Measurements from ENCODE around the gene HAPSTR1. TPM values are rescaled to one million over a fixed set of nuclear protein-coding genes. Genes with fewer than 3 reads are reported as not detected.
"Not testable (repeated sequence)": the region's sequence is repeated elsewhere in the genome, so short reads cannot be mapped to it uniquely, and the experiment has no call there.

HAPSTR1 gene
- total RNA-seq, 1 donor: 93.4 TPM

- H4K20me1 ChIP-seq (ENCODE audit: insufficient read depth, low read length): no peaks in the 10 kb centered on the region
- H2AFZ ChIP-seq (ENCODE audit: low read length): no peak overlapping the region
- no peak overlapping the region for H3K27ac ChIP-seq (ENCODE audit: low read depth, low read length)
- no peak for TF ChIP-seq CTCF (IDR thresholded peaks at IDR 0.05; ENCODE audit: extremely low read depth, low read depth, low read length)
- H3K27me3 ChIP-seq (ENCODE audit: insufficient read depth, low read length): no peaks in the 10 kb centered on the region
- H3K36me3 ChIP-seq (ENCODE audit: insufficient read depth, low read length): no peaks in the 10 kb centered on the region
- H3K79me2 ChIP-seq (ENCODE audit: insufficient read depth, low read length): no peaks in the 10 kb centered on the region
- H3K4me2 ChIP-seq (ENCODE audit: insufficient read depth, low read length): no peak overlapping the region
- no peak for DNase-seq (ENCODE audit: insufficient read length, low spot score, missing footprints)
- peaks cover 18% of the 10 kb centered on the region for H3K4me1 ChIP-seq (ENCODE audit: insufficient read depth, low read length)
- H3K4me3 ChIP-seq (ENCODE audit: insufficient read depth, low read length): no peak overlapping the region
- no peaks in the 10 kb centered on the region for H3K9me3 ChIP-seq (ENCODE audit: low read depth, low read length)
Measured at GRCh38 chr16:9081843-9082242, 9.6 kb upstream of the HAPSTR1 start.

- H3K27me3 ChIP-seq (ENCODE audit: insufficient read depth, low read length): no peaks in the 10 kb centered on the region
- no peak overlapping the region for H2AFZ ChIP-seq (ENCODE audit: low read length)
- no peak overlapping the region for H3K27ac ChIP-seq (ENCODE audit: low read depth, low read length)
- no peaks in the 10 kb centered on the region for H3K9me3 ChIP-seq (ENCODE audit: low read depth, low read length)
- H4K20me1 ChIP-seq (ENCODE audit: insufficient read depth, low read length): no peaks in the 10 kb centered on the region
- no peaks in the 10 kb centered on the region for H3K36me3 ChIP-seq (ENCODE audit: insufficient read depth, low read length)
- no peaks in the 10 kb centered on the region for H3K79me2 ChIP-seq (ENCODE audit: insufficient read depth, low read length)
- TF ChIP-seq CTCF (IDR thresholded peaks at IDR 0.05; ENCODE audit: extremely low read depth, low read depth, low read length): no peak
- no peak for DNase-seq (ENCODE audit: insufficient read length, low spot score, missing footprints)
- H3K4me1 ChIP-seq (ENCODE audit: insufficient read depth, low read length): peaks cover 12% of the 10 kb centered on the region
- no peak overlapping the region for H3K4me2 ChIP-seq (ENCODE audit: insufficient read depth, low read length)
- H3K4me3 ChIP-seq (ENCODE audit: insufficient read depth, low read length): no peak overlapping the region
Measured at GRCh38 chr16:9082422-9082821, 9.0 kb upstream of the HAPSTR1 start.

GRCh38 chr16:9087733-9088132 is 3.7 kb upstream of the HAPSTR1 start:
- not testable (repeated sequence) for H3K36me3 ChIP-seq (ENCODE audit: insufficient read depth, low read length); H3K27ac ChIP-seq (ENCODE audit: low read depth, low read length); H3K9me3 ChIP-seq (ENCODE audit: low read depth, low read length); H3K4me1 ChIP-seq (ENCODE audit: insufficient read depth, low read length); H3K4me2 ChIP-seq (ENCODE audit: insufficient read depth, low read length); H4K20me1 ChIP-seq (ENCODE audit: insufficient read depth, low read length); H3K27me3 ChIP-seq (ENCODE audit: insufficient read depth, low read length); DNase-seq (ENCODE audit: insufficient read length, low spot score, missing footprints); H3K4me3 ChIP-seq (ENCODE audit: insufficient read depth, low read length); H2AFZ ChIP-seq (ENCODE audit: low read length)
- H3K79me2 ChIP-seq (ENCODE audit: insufficient read depth, low read length): peaks cover 13% of the 10 kb centered on the region

GRCh38 chr16:9088848-9089247 is 2.6 kb upstream of the HAPSTR1 start:
- peaks cover 13% of the 10 kb centered on the region for H4K20me1 ChIP-seq (ENCODE audit: insufficient read depth, low read length)
- no peak overlapping the region for H3K4me2 ChIP-seq (ENCODE audit: insufficient read depth, low read length)
- H3K27ac ChIP-seq (ENCODE audit: low read depth, low read length): no peak overlapping the region
- no peak overlapping the region for H3K4me3 ChIP-seq (ENCODE audit: insufficient read depth, low read length)
- no peak for TF ChIP-seq CTCF (IDR thresholded peaks at IDR 0.05; ENCODE audit: extremely low read depth, low read depth, low read length)
- H3K9me3 ChIP-seq (ENCODE audit: low read depth, low read length): no peaks in the 10 kb centered on the region
- H3K4me1 ChIP-seq (ENCODE audit: insufficient read depth, low read length): peaks cover 6% of the 10 kb centered on the region
- no peak overlapping the region for H2AFZ ChIP-seq (ENCODE audit: low read length)
- DNase-seq (ENCODE audit: insufficient read length, low spot score, missing footprints): no peak
- H3K79me2 ChIP-seq (ENCODE audit: insufficient read depth, low read length): peaks cover 24% of the 10 kb centered on the region
- H3K36me3 ChIP-seq (ENCODE audit: insufficient read depth, low read length): peaks cover 8% of the 10 kb centered on the region
- no peaks in the 10 kb centered on the region for H3K27me3 ChIP-seq (ENCODE audit: insufficient read depth, low read length)
